ENCODE results near the gene COL4A2. TPM values are rescaled to one million over a fixed set of nuclear protein-coding genes. Genes with fewer than 3 reads are reported as not detected.

Gene COL4A2
- total RNA-seq, 4 donors from 2014 or later, result 75.1 to 322 (median 115) TPM

- in situ Hi-C loops (cut with MboI; ENCODE audit: low pct_ligation_motif_present in 1 of 4, low pct_unique_long_range_greater_than_20kb in 1 of 4, low sequenced_read_pairs in 3 of 4) (no loop called here), intact Hi-C loops (cut with DNase I; ENCODE audit: low total_unique reads) (no loop called here)
- no peak for DNase-seq
- Histone ChIP-seq H3K27ac (no peak overlapping the region), H3K27me3 (no peaks in the 10 kb centered on the region), H3K4me1 (no peaks in the 10 kb centered on the region), H3K9me3 (no peaks in the 10 kb centered on the region), H3K4me3 (no peak overlapping the region), H3K36me3 (peaks cover 0 to 13% (median 2%) of the 10 kb centered on the region in 4 donors)
- no peak for TF ChIP-seq POLR2A (IDR thresholded peaks at IDR 0.05)
- TF ChIP-seq CTCF (IDR thresholded peaks at IDR 0.05), result no peak
- no peak for TF ChIP-seq POLR2AphosphoS5 (IDR thresholded peaks at IDR 0.05)
- TF ChIP-seq EP300 (IDR thresholded peaks at IDR 0.05; ENCODE audit: low read depth), result no peak
- 67 to 82% methylated on average over 1 to 5 of the region's 5 CpGs for WGBS, 2 donors (ENCODE audit: low coverage in 1 of 2)
These were observed 191.2 kb downstream of the COL4A2 start for GRCh38 chr13:110498327-110498726.

GRCh38 chr13:110498765-110499164 lies 191.7 kb downstream of the COL4A2 start:
- no peak overlapping the region for H3K4me3 ChIP-seq
- WGBS, 2 donors (ENCODE audit: low coverage in 1 of 2), result 89 to 92% methylated on average over 4 to 10 of the region's 10 CpGs
- peaks cover 0 to under 1% (median 0%) of the 10 kb centered on the region in 4 donors for H3K4me1 ChIP-seq
- in situ Hi-C loops (cut with MboI; ENCODE audit: low pct_ligation_motif_present in 1 of 4, low pct_unique_long_range_greater_than_20kb in 1 of 4, low sequenced_read_pairs in 3 of 4), result no loop called here
- H3K36me3 ChIP-seq, result peaks cover 0 to 13% (median 3%) of the 10 kb centered on the region in 4 donors
- no peaks in the 10 kb centered on the region for H3K27me3 ChIP-seq
- DNase-seq, result no peak
- H3K9me3 ChIP-seq, result no peaks in the 10 kb centered on the region
- no peak overlapping the region for H3K27ac ChIP-seq
- TF ChIP-seq POLR2A (IDR thresholded peaks at IDR 0.05), result no peak
- TF ChIP-seq CTCF (IDR thresholded peaks at IDR 0.05), result no peak
- TF ChIP-seq POLR2AphosphoS5 (IDR thresholded peaks at IDR 0.05), result no peak
- TF ChIP-seq EP300 (IDR thresholded peaks at IDR 0.05; ENCODE audit: low read depth), result no peak
- intact Hi-C loops (cut with DNase I; ENCODE audit: low total_unique reads), result no loop called here

GRCh38 chr13:110499621-110500281 lies 192.7 kb downstream of the COL4A2 start:
- H3K9me3 ChIP-seq, result no peaks in the 10 kb centered on the region
- H3K27ac ChIP-seq, result no peak overlapping the region
- H3K4me3 ChIP-seq, result no peak overlapping the region
- no peak for TF ChIP-seq POLR2A (IDR thresholded peaks at IDR 0.05)
- TF ChIP-seq CTCF (IDR thresholded peaks at IDR 0.05), result no peak
- TF ChIP-seq POLR2AphosphoS5 (IDR thresholded peaks at IDR 0.05), result no peak
- no peak for TF ChIP-seq EP300 (IDR thresholded peaks at IDR 0.05; ENCODE audit: low read depth)
- intact Hi-C loops (cut with DNase I; ENCODE audit: low total_unique reads), result no loop called here
- WGBS, 2 donors (ENCODE audit: low coverage in 1 of 2), result 72 to 87% methylated on average over 6 to 10 of the region's 10 CpGs
- DNase-seq, result no peak
- no peaks in the 10 kb centered on the region for H3K27me3 ChIP-seq
- in situ Hi-C loops (cut with MboI; ENCODE audit: low pct_ligation_motif_present in 1 of 4, low pct_unique_long_range_greater_than_20kb in 1 of 4, low sequenced_read_pairs in 3 of 4), result no loop called here
- peaks cover 0 to 13% (median 3%) of the 10 kb centered on the region in 4 donors for H3K36me3 ChIP-seq
- peaks cover 0 to 10% (median 9%) of the 10 kb centered on the region in 4 donors for H3K4me1 ChIP-seq

GRCh38 chr13:110500341-110500740 lies 193.3 kb downstream of the COL4A2 start:
- H3K9me3 ChIP-seq, result no peaks in the 10 kb centered on the region
- no peak for DNase-seq
- peaks cover 0 to 13% (median 10%) of the 10 kb centered on the region in 4 donors for H3K4me1 ChIP-seq
- no peak overlapping the region for H3K27ac ChIP-seq
- H3K27me3 ChIP-seq, result no peaks in the 10 kb centered on the region
- intact Hi-C loops (cut with DNase I; ENCODE audit: low total_unique reads), result no loop called here
- H3K4me3 ChIP-seq, result no peak overlapping the region
- no peak for TF ChIP-seq CTCF (IDR thresholded peaks at IDR 0.05)
- TF ChIP-seq POLR2A (IDR thresholded peaks at IDR 0.05), result no peak
- no peak for TF ChIP-seq EP300 (IDR thresholded peaks at IDR 0.05; ENCODE audit: low read depth)
- no peak for TF ChIP-seq POLR2AphosphoS5 (IDR thresholded peaks at IDR 0.05)
- peaks cover 0 to 13% (median 3%) of the 10 kb centered on the region in 4 donors for H3K36me3 ChIP-seq
- WGBS, 2 donors (ENCODE audit: low coverage in 1 of 2), result 70 to 83% methylated on average over 2 to 3 of the region's 3 CpGs
- in situ Hi-C loops (cut with MboI; ENCODE audit: low pct_ligation_motif_present in 1 of 4, low pct_unique_long_range_greater_than_20kb in 1 of 4, low sequenced_read_pairs in 3 of 4), result no loop called here

Data from transverse colon (tissue), 4 donors.